Adrenal gland (tissue), 5 donors: ENCODE results near the gene POMZP3.
"Not testable (repeated sequence)": the region's sequence is repeated elsewhere in the genome, so short reads cannot be mapped to it uniquely, and the experiment has no call there.

Source experiments
- CTCF ChIP-seq, 6 experiments: fragments of 450-650 bp in 4 of 6; fragments of 200-600 bp in 2 of 6; sonication (generic) in 1 of 6; IDR thresholded peaks; 1 replicate in 5 of 6; 2 replicates in 1 of 6; pipeline versions ENCODE4 v1.5.1 to v1.8.0; 2016 to 2021; ENCODE audit warnings: antibody characterized with exemption in 6 of 6, mild to moderate bottlenecking in 2 of 6, moderate library complexity in 1 of 6
- POLR2A ChIP-seq, 2 donors: fragments of 450-650 bp; IDR thresholded peaks; one replicate each; pipeline ENCODE4 v1.6.1; 2017; ENCODE audit warnings: antibody characterized with exemption in 2 of 2, mild to moderate bottlenecking in 2 of 2, moderate library complexity in 1 of 2
- donor health status: DM: no; HTN: no; CAD: no.

DNA sequence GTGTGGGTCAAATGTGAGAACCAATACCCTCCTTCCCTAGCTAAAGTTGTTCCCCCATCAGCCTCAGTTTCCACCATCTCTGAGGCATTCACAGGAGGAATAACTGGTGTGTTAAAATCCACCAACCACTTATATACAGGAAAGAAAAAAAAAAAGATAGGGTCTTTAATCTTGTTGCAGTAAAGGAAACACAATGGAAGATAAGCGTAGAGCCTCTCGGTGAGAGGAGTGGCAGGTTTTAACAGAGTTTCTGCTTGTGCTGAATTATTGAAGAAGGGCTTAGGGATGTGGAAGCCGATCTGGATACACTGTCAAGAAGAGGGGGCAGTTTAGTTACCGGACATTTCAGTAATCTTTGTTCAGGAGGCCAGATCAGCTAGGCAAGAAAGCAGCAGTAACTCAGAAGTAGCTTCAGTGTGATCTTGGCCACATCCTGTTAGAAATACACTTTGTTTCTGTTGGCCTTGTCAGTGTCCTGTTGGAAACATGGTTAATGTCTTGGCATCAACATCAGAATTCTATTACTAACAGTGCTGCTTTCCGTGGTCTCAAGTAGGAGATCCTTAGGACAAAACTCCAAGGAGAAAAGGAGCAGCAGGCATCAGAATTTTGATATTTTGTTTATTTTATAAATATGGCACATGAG, 43.3 kb downstream of the POMZP3 start:
- TF ChIP-seq CTCF, POLR2A (IDR thresholded peaks at IDR 0.05): not testable (repeated sequence)
